WI38 (cell line): ENCODE results near the gene NBAS.
"Not testable (repeated sequence)": the region's sequence is repeated elsewhere in the genome, so short reads cannot be mapped to it uniquely, and the experiment has no call there.

Experiments used
- H3K4me3 ChIP-seq: 2 replicates; pipeline ENCODE4 v1.5.1; 2011; ENCODE audit warnings: low read depth, mild to moderate bottlenecking, control low read depth, low read length
- TF ChIP-seq, protein P1 (sequence below): IDR thresholded peaks from 2 replicates; pipeline ENCODE4 v1.5.1; 2012; ENCODE audit warnings: low read depth, mild to moderate bottlenecking, control low read depth, low read length

NBAS gene

DNA sequence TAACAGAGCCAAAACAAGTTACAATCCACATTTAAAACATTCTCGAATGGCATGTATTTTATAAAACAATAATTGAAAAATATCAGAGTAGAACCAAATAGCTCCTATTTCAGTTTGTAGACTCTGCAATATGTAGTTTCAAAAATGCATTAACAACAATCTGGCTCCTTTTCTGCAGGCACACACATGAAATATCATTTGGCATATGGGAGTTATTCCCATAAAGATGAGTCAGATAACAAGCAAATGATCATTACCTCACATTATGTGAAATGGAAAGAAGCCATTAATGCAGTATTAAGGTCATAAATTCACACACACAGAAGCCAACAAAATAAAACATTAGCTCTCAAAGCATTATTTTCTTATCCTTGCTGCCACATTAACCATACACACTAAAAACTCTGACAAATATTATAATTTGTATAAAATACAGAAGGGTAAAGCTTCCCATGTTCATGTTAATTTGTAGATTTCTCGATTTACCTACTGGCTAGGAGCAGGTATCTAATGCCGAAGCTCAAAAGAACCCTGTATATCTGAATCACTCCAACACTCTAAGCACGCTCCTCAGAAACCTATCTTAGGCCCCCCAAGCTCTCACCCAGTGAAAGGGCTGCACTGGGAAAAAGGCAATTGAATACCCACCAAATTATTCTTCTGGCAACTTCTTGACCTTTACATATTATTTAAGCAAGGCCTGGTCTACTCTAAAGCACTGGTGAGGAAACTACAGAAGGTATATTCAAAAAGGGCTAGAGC is 13.8 kb downstream of the NBAS start:
- TF ChIP-seq, protein P1, sequence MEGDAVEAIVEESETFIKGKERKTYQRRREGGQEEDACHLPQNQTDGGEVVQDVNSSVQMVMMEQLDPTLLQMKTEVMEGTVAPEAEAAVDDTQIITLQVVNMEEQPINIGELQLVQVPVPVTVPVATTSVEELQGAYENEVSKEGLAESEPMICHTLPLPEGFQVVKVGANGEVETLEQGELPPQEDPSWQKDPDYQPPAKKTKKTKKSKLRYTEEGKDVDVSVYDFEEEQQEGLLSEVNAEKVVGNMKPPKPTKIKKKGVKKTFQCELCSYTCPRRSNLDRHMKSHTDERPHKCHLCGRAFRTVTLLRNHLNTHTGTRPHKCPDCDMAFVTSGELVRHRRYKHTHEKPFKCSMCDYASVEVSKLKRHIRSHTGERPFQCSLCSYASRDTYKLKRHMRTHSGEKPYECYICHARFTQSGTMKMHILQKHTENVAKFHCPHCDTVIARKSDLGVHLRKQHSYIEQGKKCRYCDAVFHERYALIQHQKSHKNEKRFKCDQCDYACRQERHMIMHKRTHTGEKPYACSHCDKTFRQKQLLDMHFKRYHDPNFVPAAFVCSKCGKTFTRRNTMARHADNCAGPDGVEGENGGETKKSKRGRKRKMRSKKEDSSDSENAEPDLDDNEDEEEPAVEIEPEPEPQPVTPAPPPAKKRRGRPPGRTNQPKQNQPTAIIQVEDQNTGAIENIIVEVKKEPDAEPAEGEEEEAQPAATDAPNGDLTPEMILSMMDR = no peak

DNA sequence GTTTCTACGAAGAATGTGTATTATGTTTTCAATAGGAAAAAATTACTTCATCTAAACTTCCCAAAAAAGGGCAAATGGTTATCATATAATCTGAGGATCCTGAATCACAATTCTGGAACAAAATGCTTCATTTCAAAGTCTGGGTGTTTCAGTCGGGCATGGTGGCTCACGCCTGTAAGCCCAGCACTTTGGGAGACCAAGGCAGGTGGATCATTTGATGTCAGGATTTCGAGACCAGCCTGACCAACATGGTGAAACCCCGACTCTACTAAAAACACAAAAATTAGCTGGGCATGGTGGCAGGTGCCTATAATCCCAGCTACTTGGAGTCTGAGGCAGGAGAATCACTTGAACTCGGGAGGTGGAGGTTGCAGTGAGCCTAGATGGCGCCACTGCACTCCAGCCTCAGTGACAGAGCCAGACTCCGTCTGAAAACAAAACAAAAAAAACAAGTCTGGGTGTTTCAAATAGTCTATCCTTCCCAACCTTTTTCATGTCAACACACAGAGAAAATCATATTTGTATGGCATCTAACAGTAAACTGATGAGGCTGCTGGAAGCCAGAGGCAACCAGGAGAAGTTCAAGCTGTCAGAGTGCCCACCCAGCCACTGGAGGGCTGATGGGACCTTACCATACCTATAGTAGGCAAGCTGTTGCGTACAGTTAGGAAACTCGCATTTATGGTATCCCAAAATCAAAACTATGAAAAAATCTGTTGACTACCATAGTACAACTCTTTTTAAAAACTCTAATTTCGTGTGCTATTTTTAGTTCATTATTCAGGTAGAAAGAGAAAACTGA is 14.6 kb downstream of the NBAS start:
- TF ChIP-seq, protein P1 = 0 out of 2 replicates have a peak, but pooled peaks have one; percentile 7
- no peak overlapping the region for H3K4me3 ChIP-seq

More for the DNA sequence above, 13.8 kb downstream of the NBAS start:
- no peak overlapping the region for H3K4me3 ChIP-seq

DNA sequence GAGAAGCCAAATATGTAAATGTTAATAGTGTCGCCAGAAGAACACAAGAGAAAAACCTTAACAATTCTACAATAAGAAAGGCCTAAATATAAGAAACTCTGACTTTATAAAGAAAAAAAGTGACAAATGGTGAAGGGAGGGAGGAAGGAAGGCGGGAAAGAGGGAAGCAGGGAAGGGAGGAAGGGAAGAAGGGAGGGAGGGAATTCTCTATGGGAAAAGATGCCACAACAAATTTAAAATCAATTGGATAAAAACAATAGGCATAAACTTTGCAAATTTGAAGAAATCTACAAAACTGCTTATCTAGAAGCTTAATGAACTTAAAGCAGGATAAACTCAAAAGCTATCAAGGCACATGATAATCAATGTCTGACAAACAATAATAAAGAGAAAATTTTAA is 16.9 kb downstream of the NBAS start:
- TF ChIP-seq, protein P1 = no peak
- no peak overlapping the region for H3K4me3 ChIP-seq

DNA sequence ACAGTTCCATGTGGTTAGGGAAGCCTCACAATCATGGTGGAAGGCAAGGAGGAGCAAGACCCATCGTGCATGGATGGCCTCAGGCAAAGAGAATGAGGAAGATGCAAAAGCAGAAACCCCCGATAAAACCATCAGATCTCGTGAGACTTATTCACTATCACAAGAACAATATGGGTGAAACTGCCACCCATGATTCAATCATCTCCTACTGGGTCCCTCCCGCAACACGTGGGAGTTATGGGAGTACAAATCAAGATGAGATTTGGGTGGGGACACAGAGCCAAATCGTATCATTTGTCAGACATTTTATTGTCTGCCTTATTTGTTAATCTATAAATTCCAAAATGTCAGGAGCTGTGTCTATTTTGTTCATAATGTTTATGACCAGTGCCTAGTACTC is 17.6 kb downstream of the NBAS start:
- TF ChIP-seq, protein P1 = no peak
- no peak overlapping the region for H3K4me3 ChIP-seq

DNA sequence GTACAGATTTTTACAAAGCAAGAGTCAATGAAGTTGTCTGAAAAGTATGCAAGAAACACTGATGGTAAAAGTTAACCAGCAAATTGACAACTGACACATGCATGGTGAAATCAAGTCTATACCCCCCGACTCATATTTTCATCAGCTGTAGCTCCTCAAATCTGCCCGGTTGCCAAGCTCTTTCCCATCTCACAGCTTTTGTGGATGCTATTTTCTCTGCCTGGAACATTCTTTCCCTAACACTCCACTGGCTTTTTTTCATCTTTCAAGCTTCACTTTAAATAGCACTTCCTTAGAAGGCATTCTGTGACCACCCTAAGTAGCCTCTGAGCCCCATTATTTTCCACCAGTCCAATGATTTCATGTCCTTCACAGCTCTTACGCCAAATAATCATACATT is 18.1 kb downstream of the NBAS start:
- TF ChIP-seq, protein P1 = no peak
- H3K4me3 ChIP-seq = no peak overlapping the region

DNA sequence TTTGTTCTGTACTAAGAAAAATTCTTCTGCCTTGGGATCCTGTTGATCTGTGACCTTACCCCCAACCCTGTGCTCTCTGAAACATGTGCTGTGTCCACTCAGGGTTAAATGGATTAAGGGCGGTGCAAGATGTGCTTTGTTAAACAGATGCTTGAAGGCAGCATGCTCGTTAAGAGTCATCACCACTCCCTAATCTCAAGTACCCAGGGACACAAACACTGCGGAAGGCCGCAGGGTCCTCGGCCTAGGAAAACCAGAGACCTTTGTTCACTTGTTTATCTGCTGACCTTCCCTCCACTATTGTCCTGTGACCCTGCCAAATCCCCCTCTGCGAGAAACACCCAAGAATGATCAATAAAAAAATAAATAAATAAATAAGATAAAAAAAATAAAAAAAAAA is 18.9 kb downstream of the NBAS start:
- H3K4me3 ChIP-seq = not testable (repeated sequence)

DNA sequence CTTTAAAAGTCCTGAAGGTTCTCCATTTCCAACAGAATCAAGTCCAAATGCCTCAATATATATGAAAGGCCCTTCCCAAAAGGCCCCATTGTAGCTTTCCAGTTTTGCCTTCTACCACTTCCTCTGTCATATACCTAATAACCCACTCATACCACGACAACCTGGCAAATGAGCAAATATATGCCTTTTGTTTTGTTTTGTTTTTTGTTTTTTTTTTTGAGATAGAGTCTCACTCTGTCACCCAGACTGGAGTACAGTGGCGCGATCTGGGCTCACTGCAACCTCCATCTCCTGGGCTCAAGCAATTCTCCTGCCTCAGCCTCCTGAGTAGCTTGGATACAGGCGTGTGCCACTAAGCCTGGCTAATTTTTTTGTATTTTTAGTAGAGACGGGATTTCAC is 20.6 kb downstream of the NBAS start:
- not testable (repeated sequence) for H3K4me3 ChIP-seq

DNA sequence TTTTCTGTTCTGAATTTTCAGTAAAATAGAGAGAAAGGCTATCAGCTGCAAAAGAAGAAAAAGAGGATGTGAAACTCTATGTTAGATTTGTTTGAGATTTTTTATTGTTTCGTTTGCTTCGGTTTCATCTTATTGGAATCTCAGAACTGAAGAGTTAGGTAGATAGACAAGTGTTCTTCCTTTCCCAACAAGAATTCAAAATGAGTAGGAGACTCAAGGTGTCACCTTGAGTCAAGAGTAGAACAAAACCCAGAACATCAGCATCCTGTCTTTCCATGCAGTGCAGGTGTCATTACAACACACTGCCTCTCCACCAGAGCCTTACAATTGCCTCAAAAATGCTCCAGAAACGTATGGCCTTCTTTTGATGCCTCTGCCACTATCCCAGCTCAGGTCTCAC is 21.1 kb downstream of the NBAS start:
- H3K4me3 ChIP-seq = no peak overlapping the region
- TF ChIP-seq, protein P1 = no peak
